GM21447 (cell line): ENCODE results near the gene TBX10.
"Not testable (repeated sequence)": the region's sequence is repeated elsewhere in the genome, so short reads cannot be mapped to it uniquely, and the experiment has no call there.

Experiments used
- ATAC-seq: cut with Tn5 transposase; IDR thresholded peaks from one replicate; pipeline ENCODE4 v1.9.1; 2021; ENCODE audit not compliant: unreplicated experiment

Gene TBX10

DNA sequence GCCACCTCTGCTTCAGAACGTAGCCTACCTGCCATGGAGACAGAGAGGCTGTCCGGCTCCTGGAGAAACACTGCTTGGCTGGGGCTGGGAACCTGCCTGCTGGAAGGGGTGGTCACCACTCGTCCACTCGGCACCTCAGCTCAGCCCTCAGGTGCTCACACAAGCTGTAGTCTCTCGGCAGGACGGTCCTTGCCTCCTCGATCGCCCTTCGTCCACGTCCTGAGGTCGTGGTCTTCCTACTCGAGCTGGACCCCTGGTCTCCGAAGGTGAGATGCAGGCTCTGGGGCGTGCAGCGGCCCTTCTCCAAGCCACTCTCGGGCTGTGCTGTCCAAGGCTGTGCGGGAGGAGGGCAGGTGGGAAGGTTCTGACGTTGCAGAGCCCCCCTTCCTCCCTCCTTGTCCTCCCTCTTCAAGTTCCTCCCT is at the start of gene TBX10:
Gene TBX10, minus strand, starts transcription at position 326 of the 422 bp plus-strand sequence. Its CDS starts 291 bp downstream, at position 35.
- no peak for ATAC-seq

- ATAC-seq = no peak
Measured at GRCh38 chr11:67689178-67689577, 49.6 kb upstream of the TBX10 start.

GRCh38 chr11:67687986-67688385 is 48.4 kb upstream of the TBX10 start:
- no peak for ATAC-seq

DNA sequence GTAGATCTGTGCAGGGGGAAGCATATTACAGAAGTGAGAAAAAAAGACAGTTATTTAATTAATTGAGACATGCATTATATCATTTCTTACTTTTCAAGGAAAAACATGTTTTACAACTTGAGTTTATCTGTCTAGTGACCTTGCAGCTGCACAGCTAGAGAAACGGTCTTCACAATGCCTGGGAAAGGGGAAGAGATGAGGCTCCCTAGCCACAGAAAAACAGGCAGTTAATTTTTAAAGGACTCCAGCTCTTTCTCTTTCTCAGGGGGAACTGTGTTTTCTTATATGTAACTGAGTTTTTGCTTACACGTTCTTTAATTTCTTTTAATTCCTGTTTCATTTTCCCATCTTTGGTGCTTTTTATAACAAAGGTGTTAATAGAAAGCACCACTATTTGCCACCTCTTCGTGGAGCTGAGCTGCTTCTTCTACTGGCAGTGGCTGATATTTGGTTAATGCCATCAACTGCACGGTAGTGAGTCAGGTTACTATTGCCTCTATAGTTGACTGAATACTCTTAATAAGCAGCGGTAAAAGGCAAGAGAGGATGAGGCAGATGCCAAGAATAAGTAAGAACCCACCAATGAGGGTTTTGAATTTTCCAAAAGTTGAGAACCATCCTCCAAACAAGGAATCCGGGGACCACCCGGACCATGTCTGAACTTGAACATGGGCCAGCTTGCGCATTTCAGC is 46.2 kb upstream of the TBX10 start:
- ATAC-seq = not testable (repeated sequence)

DNA sequence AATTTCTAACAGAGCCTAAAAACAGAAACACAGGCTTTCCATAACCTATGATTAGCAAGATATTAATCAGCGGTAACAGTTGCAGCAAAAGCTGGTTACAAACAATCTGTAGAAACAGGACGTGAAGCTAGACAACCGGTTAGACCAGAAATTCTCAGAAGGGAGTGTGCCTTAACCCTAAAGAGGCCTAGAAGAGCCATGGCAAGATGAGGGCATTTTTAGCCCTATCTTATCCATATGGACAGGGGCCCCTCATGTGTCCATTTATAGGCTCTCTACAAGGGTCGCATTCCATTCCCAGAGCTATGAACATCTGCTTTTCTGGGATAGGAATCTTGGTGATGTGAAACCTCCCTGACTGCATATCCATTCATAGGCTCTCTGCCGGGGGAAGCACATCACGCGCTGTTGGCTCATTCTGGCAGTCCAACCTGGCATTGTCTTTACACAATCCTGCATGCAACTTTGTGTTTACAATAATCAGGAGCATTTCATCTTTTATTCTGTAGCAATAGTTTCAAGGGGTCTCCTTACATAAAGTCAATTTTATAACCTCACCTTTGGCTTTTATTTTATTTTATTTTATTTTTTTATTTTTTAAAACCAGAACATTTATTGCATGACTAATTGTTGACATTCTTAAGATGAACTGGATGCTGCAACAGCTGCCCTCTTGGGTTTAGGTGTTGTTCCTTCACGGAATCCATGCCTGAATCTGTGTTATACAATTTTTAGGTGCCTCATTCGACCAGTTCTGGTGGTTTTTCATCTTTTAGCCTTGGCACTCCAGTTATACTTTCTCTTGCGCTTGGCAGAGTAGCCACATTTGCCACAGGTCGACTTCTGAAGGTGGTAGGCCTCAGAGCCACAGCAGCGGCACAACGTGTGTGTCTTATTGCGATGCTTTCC is 42.8 kb upstream of the TBX10 start:
- ATAC-seq = not testable (repeated sequence)

DNA sequence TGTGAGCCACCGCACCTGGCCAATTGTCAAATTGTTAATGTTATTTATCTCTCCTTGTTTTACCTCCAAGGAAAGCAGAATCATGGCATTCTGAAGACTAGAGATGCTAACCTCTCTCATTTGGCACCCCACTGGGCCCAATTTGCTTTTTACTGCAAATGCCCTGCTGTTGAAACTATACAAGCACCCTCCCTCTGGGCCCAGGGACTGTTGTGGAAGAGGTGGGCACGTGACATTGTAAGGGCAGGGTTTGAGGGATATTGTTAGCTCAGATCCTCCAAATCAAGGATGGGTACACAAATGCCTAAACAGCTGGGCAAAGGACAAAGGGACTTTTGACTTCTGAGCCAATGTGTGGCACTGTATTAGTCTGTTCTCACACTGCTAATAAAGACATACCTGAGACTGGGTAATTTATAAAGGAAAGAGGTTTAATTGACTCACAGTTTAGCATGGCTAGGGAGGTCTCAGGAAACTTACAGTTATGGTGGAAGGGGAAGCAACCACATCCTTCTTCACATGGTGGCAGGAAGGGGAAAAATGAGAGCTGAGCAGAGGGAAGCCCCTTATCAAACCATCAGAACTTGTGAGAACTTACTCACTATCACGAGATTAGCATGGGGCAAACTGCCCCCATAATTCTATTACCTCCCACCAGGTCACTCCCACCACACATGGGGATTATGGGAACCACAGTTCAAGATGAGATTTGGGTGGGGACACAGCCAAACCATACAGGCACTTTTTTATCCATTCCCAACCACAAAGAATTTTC is 41.3 kb upstream of the TBX10 start:
- ATAC-seq = no peak

- ATAC-seq = no peak
Measured at GRCh38 chr11:67675058-67675747, 35.6 kb upstream of the TBX10 start.

DNA sequence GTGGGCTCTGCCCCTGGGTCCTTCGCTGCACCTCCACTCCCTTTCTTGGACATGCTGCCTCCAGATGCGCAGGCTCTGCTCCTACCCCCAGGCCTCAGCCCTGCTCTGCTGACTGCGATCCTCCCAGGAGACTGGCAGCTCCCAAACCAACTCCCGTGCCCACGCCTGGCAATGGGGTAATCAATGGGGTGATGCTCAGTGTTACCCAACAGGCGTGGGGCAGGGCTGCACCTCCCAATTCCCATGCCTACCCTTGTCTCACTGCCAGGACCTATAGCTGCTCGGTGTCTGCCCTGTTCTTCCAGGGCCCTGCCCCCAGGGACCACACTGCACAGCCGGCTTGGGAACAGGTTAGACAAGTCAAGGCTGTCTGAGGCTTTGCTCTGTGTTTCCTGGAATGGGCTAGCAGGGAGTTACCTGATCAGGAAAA is 34.9 kb upstream of the TBX10 start, which contains the start of gene ALDH3B2:
Gene ALDH3B2, minus strand, starts transcription at position 182 of the 430 bp plus-strand sequence. CDS start 7,688 bp downstream, outside the sequence.
- no peak for ATAC-seq

GRCh38 chr11:67673902-67674301 is 34.3 kb upstream of the TBX10 start:
- ATAC-seq = no peak

- no peak for ATAC-seq
Measured at GRCh38 chr11:67673358-67673757, 33.8 kb upstream of the TBX10 start.

DNA sequence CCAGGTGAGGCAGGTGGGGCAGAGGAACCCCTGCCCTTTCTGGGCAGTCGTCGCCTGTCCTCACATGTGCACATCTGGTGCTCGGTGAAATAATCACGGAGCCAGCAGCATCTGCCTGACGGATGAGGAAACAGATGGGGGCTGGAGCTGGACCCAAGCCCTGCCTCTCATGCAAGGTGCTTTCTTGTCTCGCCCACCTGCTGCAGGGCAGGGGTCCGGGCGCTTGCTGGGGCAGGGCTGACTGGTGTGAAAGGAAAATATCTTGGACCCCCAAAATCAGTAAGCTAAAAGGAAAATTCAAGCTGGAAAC is 31.6 kb upstream of the TBX10 start:
- no peak for ATAC-seq

- ATAC-seq = no peak
Measured at GRCh38 chr11:67670316-67671210, 31.0 kb upstream of the TBX10 start.

GRCh38 chr11:67668192-67668551 is 28.6 kb upstream of the TBX10 start:
- no peak for ATAC-seq

DNA sequence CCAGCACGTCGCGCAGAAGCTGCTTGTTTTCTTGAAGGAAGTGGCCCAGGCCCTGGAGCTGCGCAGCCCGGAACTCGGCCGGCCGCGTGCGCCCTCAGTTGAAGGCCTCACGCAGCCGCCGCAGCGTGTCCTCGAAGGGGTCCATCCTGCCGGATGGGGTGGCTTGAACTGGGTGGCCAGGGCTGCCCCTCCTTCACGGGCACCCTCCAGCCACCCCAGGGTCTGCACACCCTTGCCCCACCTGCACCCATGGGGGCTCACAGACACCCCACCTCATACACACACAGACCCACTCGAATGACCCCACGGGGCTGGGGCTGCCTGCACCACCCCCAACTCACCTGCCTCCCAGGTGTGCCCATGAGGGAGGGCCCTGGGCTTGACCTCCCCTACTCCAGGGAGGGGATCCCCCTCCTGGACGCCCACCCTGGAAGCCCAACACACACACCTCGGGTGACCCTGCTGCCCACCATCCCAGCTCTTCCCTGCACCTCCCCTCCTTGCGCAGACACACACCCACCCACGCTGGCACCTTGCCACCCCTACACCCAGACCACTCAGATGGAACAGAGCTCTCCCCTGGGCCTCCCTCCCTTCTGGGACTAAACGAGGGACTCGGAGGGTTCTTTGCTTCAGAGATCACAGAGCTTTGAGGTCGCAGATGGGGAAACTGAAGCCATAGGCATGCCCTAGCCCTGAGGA is 28.1 kb upstream of the TBX10 start:
- ATAC-seq = no peak

DNA sequence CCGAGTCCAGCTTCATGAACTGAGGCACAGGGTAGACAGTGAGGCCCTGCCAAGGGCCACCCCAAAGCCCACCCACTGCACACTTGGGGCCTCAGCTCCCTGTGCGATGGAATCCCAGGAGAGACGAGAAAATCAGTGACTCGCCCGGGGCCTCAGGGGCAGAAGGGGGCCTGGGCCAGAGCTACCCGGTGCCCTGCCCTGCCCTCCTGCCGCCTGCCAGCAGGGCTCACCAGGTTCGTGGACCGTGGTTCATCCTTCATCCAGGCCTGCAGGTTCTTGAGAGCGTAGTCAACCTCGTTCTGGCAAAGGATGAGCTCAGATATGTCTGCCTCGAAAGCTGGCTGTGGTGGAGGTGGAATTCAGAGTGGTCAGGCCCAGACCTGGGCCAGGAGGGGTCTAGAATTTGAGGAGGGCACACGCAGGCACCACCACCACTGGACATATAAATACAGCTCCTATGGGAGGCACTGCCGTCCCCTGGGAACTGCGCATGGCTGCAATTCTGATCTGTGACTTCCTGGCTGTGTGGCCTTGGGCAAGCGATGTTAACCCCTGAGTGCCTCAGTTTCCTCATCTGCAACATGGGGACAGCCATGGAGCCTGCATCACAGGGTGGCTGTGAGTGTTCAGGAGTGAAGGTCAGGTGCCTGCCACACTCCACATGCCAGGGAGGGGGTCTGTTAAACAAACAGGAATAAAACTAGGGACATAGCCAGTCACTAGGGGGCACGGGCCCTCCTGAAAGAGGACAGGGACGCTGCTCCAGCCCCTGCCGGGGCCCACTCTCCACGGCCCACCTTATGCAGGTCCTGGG is 27.3 kb upstream of the TBX10 start:
- ATAC-seq = no peak

DNA sequence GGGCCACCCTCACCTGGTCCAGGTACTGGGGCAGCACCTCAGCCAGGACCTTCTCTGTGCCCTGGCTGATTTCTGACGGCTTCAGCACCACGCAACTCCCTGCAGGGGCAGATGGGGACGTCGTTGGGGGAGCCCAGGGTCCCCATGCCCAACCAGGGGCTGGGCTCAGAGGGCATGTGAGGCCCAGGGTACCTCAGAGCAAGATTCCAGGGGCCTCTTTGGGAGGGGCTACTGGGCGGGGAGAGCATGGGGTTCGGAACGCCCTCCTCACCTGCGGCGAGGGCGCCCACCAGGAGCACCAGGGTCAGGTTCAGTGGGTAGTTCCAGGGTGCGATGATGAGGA is 26.7 kb upstream of the TBX10 start:
- no peak for ATAC-seq

GRCh38 chr11:67665541-67666302 is 26.2 kb upstream of the TBX10 start:
- no peak for ATAC-seq
